Ovary (tissue), 3 donors: Measurements from ENCODE around the gene MMP10.
"Not testable (repeated sequence)": the region's sequence is repeated elsewhere in the genome, so short reads cannot be mapped to it uniquely, and the experiment has no call there.

Source experiments
- CTCF ChIP-seq, 3 donors: fragments of 450-650 bp in 2 of 3; fragments of 200-600 bp in 1 of 3; IDR thresholded peaks; one replicate each; pipeline versions ENCODE4 v1.5.1 to v1.8.0; 2016 to 2022; ENCODE audit warnings: antibody characterized with exemption in 3 of 3, mild to moderate bottlenecking in 1 of 3
- EP300 ChIP-seq: sonication (generic); formaldehyde crosslinking; IDR thresholded peaks from one replicate; pipeline ENCODE4 v1.6.1; 2017; ENCODE audit warnings: antibody characterized with exemption
- POLR2A ChIP-seq: fragments of 450-650 bp; IDR thresholded peaks from one replicate; pipeline ENCODE4 v1.6.1; 2017; ENCODE audit warnings: antibody characterized with exemption, mild to moderate bottlenecking, moderate library complexity
- donor health status: DM: no; HTN: no; CAD: no.

GRCh38 chr11:102730944-102731343, 49.5 kb downstream of the MMP10 start:
- TF ChIP-seq EP300; CTCF (IDR thresholded peaks at IDR 0.05); POLR2A: not testable (repeated sequence)
